IMR-90 (cell line): Measurements from ENCODE around the gene DGKH. TPM values are rescaled to one million over a fixed set of nuclear protein-coding genes. Genes with fewer than 3 reads are reported as not detected.

Experiments used
- ATAC-seq: fragments of 200-7000 bp; cut with Tn5 transposase; 2 replicates; pipeline ENCODE4 v1.9.1; 2020; ENCODE audit warnings: low read depth, mild to moderate bottlenecking, moderate library complexity
- BruUV-seq: library from RNA; stranded (reverse); fragments of 400-500 nt; replicated peaks from 2 replicates; lab custom pipeline; 2021; lab: Mats Ljungman, UMichigan
- CTCF ChIA-PET: fragments of 300-600 bp; formaldehyde crosslinking; extraction: SDS; loops from one replicate; lab custom pipeline; 2021; ENCODE audit warnings: antibody characterized with exemption; lab: Yijun Ruan, JAX
- POLR2A ChIA-PET: fragments of 300-600 bp; sonication (Branson Sonifier 250); formaldehyde crosslinking; loops from one replicate; lab custom pipeline; 2022; ENCODE audit warnings: antibody characterized with exemption; ENCODE audit not compliant: unreplicated experiment; lab: Charles Lee
- DNase-seq: peaks from one replicate; pipeline ENCODE4 v3.0.0; 2013
- H2AFZ ChIP-seq: replicated peaks from 2 replicates; pipeline ENCODE3; 2013; ENCODE audit warnings: low read length, mild to moderate bottlenecking; ENCODE audit not compliant: poor library complexity
- H2AK5ac ChIP-seq: 2 replicates; pipeline ENCODE4 v1.6.1; 2013; ENCODE audit warnings: low read depth, low read length, inconsistent platforms
- H2AK9ac ChIP-seq: replicated peaks from 2 replicates; pipeline ENCODE3; 2013; ENCODE audit warnings: mild to moderate bottlenecking, low read depth, low read length, moderate library complexity; ENCODE audit not compliant: poor library complexity
- H2BK120ac ChIP-seq: 2 replicates; pipeline ENCODE4 v1.6.1; 2013; ENCODE audit warnings: low read depth, low read length, inconsistent platforms
- H2BK15ac ChIP-seq: 3 replicates; pipeline ENCODE4 v1.6.1; 2013; ENCODE audit warnings: low read depth, low read length, inconsistent platforms
- H2BK20ac ChIP-seq: 2 replicates; pipeline ENCODE4 v1.6.1; 2013; ENCODE audit warnings: low read depth, mild to moderate bottlenecking, inconsistent platforms, low read length, moderate library complexity
- H2BK5ac ChIP-seq: 2 replicates; pipeline ENCODE4 v1.6.1; 2013; ENCODE audit warnings: mild to moderate bottlenecking, low read depth, low read length, inconsistent platforms; ENCODE audit not compliant: poor library complexity, severe bottlenecking
- H3K14ac ChIP-seq: replicated peaks from 2 replicates; pipeline ENCODE4 v1.6.1; 2013; ENCODE audit warnings: low read depth, low read length, inconsistent platforms
- H3K18ac ChIP-seq: 2 replicates; pipeline ENCODE4 v1.6.1; 2013; ENCODE audit warnings: low read depth, low read length, control low read depth
- H3K23ac ChIP-seq: 2 replicates; pipeline ENCODE4 v1.6.1; 2013; ENCODE audit warnings: low read depth, low read length, inconsistent platforms
- H3K27ac ChIP-seq: 2 replicates; pipeline ENCODE4 v1.5.1; 2013; ENCODE audit warnings: mild to moderate bottlenecking, control low read depth, low read length; ENCODE audit not compliant: insufficient read depth
- H3K27me3 ChIP-seq: 2 replicates; pipeline ENCODE4 v1.6.1; 2013; ENCODE audit warnings: low read length; ENCODE audit not compliant: control insufficient read depth, insufficient read depth
- H3K36me3 ChIP-seq: 2 replicates; pipeline ENCODE4 v1.6.1; 2013; ENCODE audit warnings: low read length, mixed read lengths; ENCODE audit not compliant: control insufficient read depth, insufficient read depth
- H3K4ac ChIP-seq: 2 replicates; pipeline ENCODE4 v1.6.1; 2013; ENCODE audit warnings: low read depth, low read length, inconsistent platforms
- H3K4me1 ChIP-seq: 2 replicates; pipeline ENCODE4 v1.6.1; 2013; ENCODE audit warnings: low read length, mixed read lengths; ENCODE audit not compliant: control insufficient read depth, insufficient read depth
- H3K4me2 ChIP-seq: 2 replicates; pipeline ENCODE4 v1.6.1; 2013; ENCODE audit warnings: low read depth, mild to moderate bottlenecking, control low read depth, low read length, moderate library complexity
- H3K4me3 ChIP-seq: 2 replicates; pipeline ENCODE4 v1.5.1; 2013; ENCODE audit warnings: low read depth, mild to moderate bottlenecking, control low read depth, low read length, moderate library complexity; ENCODE audit not compliant: insufficient read depth
- H3K56ac ChIP-seq: 2 replicates; pipeline ENCODE4 v1.6.1; 2013; ENCODE audit warnings: low read length, inconsistent platforms; ENCODE audit not compliant: insufficient read depth; ENCODE audit errors: extremely low read depth
- H3K79me1 ChIP-seq, 2 experiments: 2 replicates each; pipeline ENCODE4 v1.6.1; 2013; ENCODE audit warnings: low read length in 2 of 2, inconsistent platforms in 1 of 2, low read depth in 1 of 2
- H3K9ac ChIP-seq: 2 replicates; pipeline ENCODE4 v1.6.1; 2013; ENCODE audit warnings: low read depth, low read length, control low read depth
- H3K9me1 ChIP-seq: 2 replicates; pipeline ENCODE4 v1.6.1; 2013; ENCODE audit warnings: low read length, inconsistent platforms; ENCODE audit not compliant: insufficient read depth
- H3K9me3 ChIP-seq: 2 replicates; pipeline ENCODE4 v1.6.1; 2013; ENCODE audit warnings: low read length; ENCODE audit not compliant: control insufficient read depth, insufficient read depth
- H4K20me1 ChIP-seq: 2 replicates; pipeline ENCODE4 v1.6.1; 2013; ENCODE audit warnings: low read length, inconsistent platforms; ENCODE audit not compliant: insufficient read depth
- H4K5ac ChIP-seq: 2 replicates; pipeline ENCODE4 v1.6.1; 2013; ENCODE audit warnings: mild to moderate bottlenecking, low read depth, low read length, control low read depth
- H4K8ac ChIP-seq, 2 experiments: 2 replicates each; pipeline ENCODE4 v1.6.1; 2013; ENCODE audit warnings: low read depth in 2 of 2, low read length in 2 of 2, control low read depth in 1 of 2, inconsistent platforms in 1 of 2
- H4K91ac ChIP-seq: 2 replicates; pipeline ENCODE4 v1.6.1; 2013; ENCODE audit warnings: low read depth, low read length, inconsistent platforms; ENCODE audit not compliant: insufficient read depth
- FOS ChIP-seq: fragments of 150-350 bp; IDR thresholded peaks from 2 replicates; pipeline ENCODE4 v1.6.1; 2016; ENCODE audit warnings: low read depth, low read length
- MAFK ChIP-seq: IDR thresholded peaks from 2 replicates; pipeline ENCODE4 v1.6.1; 2012; ENCODE audit warnings: low read depth, low read length, improper control_type of control experiment
- MAZ ChIP-seq: IDR thresholded peaks from 2 replicates; pipeline ENCODE4 v1.6.1; 2012; ENCODE audit warnings: low read depth, mild to moderate bottlenecking, low read length, improper control_type of control experiment, moderate library complexity, borderline replicate concordance
- MXI1 ChIP-seq: IDR thresholded peaks from 2 replicates; pipeline ENCODE4 v1.6.1; 2012; ENCODE audit warnings: low read depth, mild to moderate bottlenecking, low read length, moderate library complexity, borderline replicate concordance
- RAD21 ChIP-seq: IDR thresholded peaks from 2 replicates; pipeline ENCODE4 v1.6.1; 2012; ENCODE audit warnings: low read length, improper control_type of control experiment
- SMC3 ChIP-seq: fragments of 150-350 bp; IDR thresholded peaks from 2 replicates; pipeline ENCODE4 v1.6.1; 2016; ENCODE audit warnings: low read depth, mild to moderate bottlenecking, antibody characterized with exemption, low read length, moderate library complexity
- WGBS, 2 experiments: methylation state at CpG; one replicate each; pipeline versions ENCODE4 v1.1.5 to v1.1.7; 2013; ENCODE audit warnings: missing lambda C conversion rate in 2 of 2; ENCODE audit not compliant: insufficient read length in 1 of 2; ENCODE audit errors: extremely low coverage in 2 of 2; 5-methylcytosine and 5-hydroxymethylcytosine counted together
- dilution Hi-C: fragments of 300-500 bp; cut with HindIII; formaldehyde crosslinking; loops from one replicate; pipeline ENCODE4 v1.14.3; 2018; ENCODE audit warnings: low sequenced_read_pairs; ENCODE audit not compliant: unreplicated experiment
- in situ Hi-C: fragments of 300-500 bp; cut with MboI; formaldehyde crosslinking; loops from 3 replicates; pipeline ENCODE4 v1.14.3; 2019; ENCODE audit warnings: low sequenced_read_pairs, inconsistent platforms, mixed read lengths
- intact Hi-C: fragments of 100-400 bp; cut with micrococcal nuclease; formaldehyde crosslinking; loops from 2 replicates; pipeline ENCODE4 v1.10.0; 2022
- polyA plus RNA-seq, 3 experiments: library from polyadenylated mRNA; depleted of rRNA; stranded (reverse); fragments of >200 nt; gene quantifications; 2 replicates each; pipeline ENCODE4 v1.2.3, GENCODE V29; 2012; ENCODE audit warnings: low replicate concordance in 1 of 3
- total RNA-seq: library from RNA; depleted of rRNA; stranded (reverse); fragments of >200 nt; gene quantifications from 2 replicates; pipeline ENCODE4 v1.2.3, GENCODE V29; 2012

The DGKH gene
- total and polyA plus RNA-seq, 2 of the 4 experiments (the other 2 are of a cell fraction), result 2.0 to 13.4 TPM

GRCh38 chr13:42173789-42174343 lies 125.4 kb downstream of the DGKH start:
- H3K4ac ChIP-seq, result peak overlapping the region; percentile 53
- POLR2A ChIA-PET, result no interaction called here
- no peak overlapping the region for H3K23ac ChIP-seq
- BruUV-seq, result no TSS peak
- no peak overlapping the region for H3K56ac ChIP-seq
- no peak overlapping the region for H3K4me3 ChIP-seq
- H4K5ac ChIP-seq, result no peak overlapping the region
- intact Hi-C loops, result no loop called here
- no peak overlapping the region for H3K4me2 ChIP-seq
- peak overlapping the region; percentile 31; the same call in 1 of the 3 replicates for H2BK15ac ChIP-seq
- H3K9me1 ChIP-seq, result peaks cover 4% of the 10 kb centered on the region; the same call in 1 of the 2 replicates
- WGBS, 2 experiments, result no CpG with 5 or more reads among the region's 4 CpGs
- DNase-seq (peak; percentile 18), ATAC-seq (no peak)
- peaks cover 7% of the 10 kb centered on the region; the same call in 1 of the 2 replicates for H4K20me1 ChIP-seq
- H3K9me3 ChIP-seq, result no peaks in the 10 kb centered on the region
- no peak overlapping the region for H3K14ac ChIP-seq
- H2AFZ ChIP-seq, result no peak overlapping the region
- no peak overlapping the region; the same call in 1 of the 2 replicates for H2BK120ac ChIP-seq
- H3K18ac ChIP-seq, result no peak overlapping the region; the same call in 1 of the 2 replicates
- peak overlapping the region in 1 of 2 experiments; percentile 63; a peak in 2 of 4 replicates for H4K8ac ChIP-seq
- H4K91ac ChIP-seq, result peak overlapping the region; percentile 23; the same call in 1 of the 2 replicates
- H3K9ac ChIP-seq, result no peak overlapping the region
- in situ Hi-C loops, result no loop called here
- H3K4me1 ChIP-seq, result peaks cover 5% of the 10 kb centered on the region
- TF ChIP-seq SMC3 (no peak), RAD21 (no peak), MAZ (no peak), FOS (no peak), MAFK (no peak), MXI1 (no peak)
- dilution Hi-C loops, result no loop called here
- H3K27ac ChIP-seq, result peak overlapping the region; percentile 76; the same call in 1 of the 2 replicates
- H2AK9ac ChIP-seq, result peak overlapping the region; percentile 19
- peak overlapping the region; percentile 35 for H2BK5ac ChIP-seq
- no peak overlapping the region for H2BK20ac ChIP-seq
- CTCF ChIA-PET, result interaction anchor here (1.0 kb wide), 1 partner anchor 27 kb away, joined by 3 read pairs; no protein-coding TSS in a partner anchor
- H2AK5ac ChIP-seq, result no peak overlapping the region
- H3K27me3 ChIP-seq, result no peaks in the 10 kb centered on the region
- H3K79me1 ChIP-seq, result no peaks in the 10 kb centered on the region; a peak in 1 of 4 replicates
- H3K36me3 ChIP-seq, result peaks cover 4% of the 10 kb centered on the region
